Measurements from ENCODE around the gene SOCS4.
"Not testable (repeated sequence)": the region's sequence is repeated elsewhere in the genome, so short reads cannot be mapped to it uniquely, and the experiment has no call there.

Gene SOCS4

GRCh38 chr14:55052269-55052930 lies 25.4 kb downstream of the SOCS4 start:
- Histone ChIP-seq H3K9me3 (ENCODE audit: control insufficient read depth, insufficient read depth, low read length) (no peaks in the 10 kb centered on the region), H3K4me1 (ENCODE audit: control insufficient read depth, insufficient read depth, low read length) (peaks cover 7% of the 10 kb centered on the region), H3K27me3 (ENCODE audit: control insufficient read depth, insufficient read depth, low read length) (no peaks in the 10 kb centered on the region), H3K4me3 (ENCODE audit: low read depth, low read length) (peak overlapping the region; percentile 99), H3K36me3 (ENCODE audit: control insufficient read depth, insufficient read depth, low read length) (peaks cover 3% of the 10 kb centered on the region), H3K9ac (ENCODE audit: low read depth, low read length) (peak overlapping the region; percentile 98)

GRCh38 chr14:55053018-55053417 lies 26.0 kb downstream of the SOCS4 start:
- Histone ChIP-seq H3K9ac (ENCODE audit: low read depth, low read length) (no peak overlapping the region), H3K4me3 (ENCODE audit: low read depth, low read length) (peak overlapping the region; percentile 99), H3K4me1 (ENCODE audit: control insufficient read depth, insufficient read depth, low read length) (peaks cover 7% of the 10 kb centered on the region), H3K27me3 (ENCODE audit: control insufficient read depth, insufficient read depth, low read length) (no peaks in the 10 kb centered on the region), H3K9me3 (ENCODE audit: control insufficient read depth, insufficient read depth, low read length) (no peaks in the 10 kb centered on the region), H3K36me3 (ENCODE audit: control insufficient read depth, insufficient read depth, low read length) (peaks cover 3% of the 10 kb centered on the region)

GRCh38 chr14:55053500-55053899 lies 26.5 kb downstream of the SOCS4 start:
- H3K36me3 ChIP-seq (ENCODE audit: control insufficient read depth, insufficient read depth, low read length): peaks cover 3% of the 10 kb centered on the region
- H3K9ac ChIP-seq (ENCODE audit: low read depth, low read length): no peak overlapping the region

GRCh38 chr14:55054098-55054497 lies 27.1 kb downstream of the SOCS4 start:
- no peaks in the 10 kb centered on the region for H3K27me3 ChIP-seq (ENCODE audit: control insufficient read depth, insufficient read depth, low read length)
- H3K9me3 ChIP-seq (ENCODE audit: control insufficient read depth, insufficient read depth, low read length): no peaks in the 10 kb centered on the region
- H3K9ac ChIP-seq (ENCODE audit: low read depth, low read length): no peak overlapping the region
- peaks cover 7% of the 10 kb centered on the region for H3K4me1 ChIP-seq (ENCODE audit: control insufficient read depth, insufficient read depth, low read length)
- peaks cover 3% of the 10 kb centered on the region for H3K36me3 ChIP-seq (ENCODE audit: control insufficient read depth, insufficient read depth, low read length)
- H3K4me3 ChIP-seq (ENCODE audit: low read depth, low read length): no peak overlapping the region

More at GRCh38 chr14:55053500-55053899, 26.5 kb downstream of the SOCS4 start:
- H3K4me1 ChIP-seq (ENCODE audit: control insufficient read depth, insufficient read depth, low read length): peaks cover 7% of the 10 kb centered on the region
- H3K4me3 ChIP-seq (ENCODE audit: low read depth, low read length): peak overlapping the region; percentile 99
- H3K9me3 ChIP-seq (ENCODE audit: control insufficient read depth, insufficient read depth, low read length): no peaks in the 10 kb centered on the region
- H3K27me3 ChIP-seq (ENCODE audit: control insufficient read depth, insufficient read depth, low read length): no peaks in the 10 kb centered on the region

- Histone ChIP-seq H3K9ac (ENCODE audit: low read depth, low read length) (no peak overlapping the region), H3K36me3 (ENCODE audit: control insufficient read depth, insufficient read depth, low read length) (peaks cover 4% of the 10 kb centered on the region), H3K27me3 (ENCODE audit: control insufficient read depth, insufficient read depth, low read length) (no peaks in the 10 kb centered on the region), H3K9me3 (ENCODE audit: control insufficient read depth, insufficient read depth, low read length) (no peaks in the 10 kb centered on the region), H3K4me1 (ENCODE audit: control insufficient read depth, insufficient read depth, low read length) (peaks cover 6% of the 10 kb centered on the region), H3K4me3 (ENCODE audit: low read depth, low read length) (no peak overlapping the region)
These were observed 30.9 kb downstream of the SOCS4 start for GRCh38 chr14:55057919-55058318.

- Histone ChIP-seq H3K27me3 (ENCODE audit: control insufficient read depth, insufficient read depth, low read length) (no peaks in the 10 kb centered on the region), H3K9ac (ENCODE audit: low read depth, low read length) (no peak overlapping the region), H3K4me1 (ENCODE audit: control insufficient read depth, insufficient read depth, low read length) (peaks cover under 1% of the 10 kb centered on the region), H3K36me3 (ENCODE audit: control insufficient read depth, insufficient read depth, low read length) (peaks cover 4% of the 10 kb centered on the region), H3K9me3 (ENCODE audit: control insufficient read depth, insufficient read depth, low read length) (no peaks in the 10 kb centered on the region), H3K4me3 (ENCODE audit: low read depth, low read length) (no peak overlapping the region)
These were observed 32.3 kb downstream of the SOCS4 start for GRCh38 chr14:55059333-55059732.

- Histone ChIP-seq H3K4me3 (ENCODE audit: low read depth, low read length) (no peak overlapping the region), H3K27me3 (ENCODE audit: control insufficient read depth, insufficient read depth, low read length) (no peaks in the 10 kb centered on the region), H3K9ac (ENCODE audit: low read depth, low read length) (no peak overlapping the region), H3K9me3 (ENCODE audit: control insufficient read depth, insufficient read depth, low read length) (no peaks in the 10 kb centered on the region), H3K4me1 (ENCODE audit: control insufficient read depth, insufficient read depth, low read length) (no peaks in the 10 kb centered on the region), H3K36me3 (ENCODE audit: control insufficient read depth, insufficient read depth, low read length) (peaks cover 9% of the 10 kb centered on the region)
These were observed 35.7 kb downstream of the SOCS4 start for GRCh38 chr14:55062517-55063351.

- not testable (repeated sequence) for H3K9me3 ChIP-seq (ENCODE audit: control insufficient read depth, insufficient read depth, low read length); H3K9ac ChIP-seq (ENCODE audit: low read depth, low read length); H3K27me3 ChIP-seq (ENCODE audit: control insufficient read depth, insufficient read depth, low read length); H3K4me3 ChIP-seq (ENCODE audit: low read depth, low read length); H3K36me3 ChIP-seq (ENCODE audit: control insufficient read depth, insufficient read depth, low read length); H3K4me1 ChIP-seq (ENCODE audit: control insufficient read depth, insufficient read depth, low read length)
These were observed 37.9 kb downstream of the SOCS4 start for GRCh38 chr14:55064896-55065295.

- no peak overlapping the region for H3K9ac ChIP-seq (ENCODE audit: low read depth, low read length)
- peaks cover 9% of the 10 kb centered on the region for H3K36me3 ChIP-seq (ENCODE audit: control insufficient read depth, insufficient read depth, low read length)
- H3K27me3 ChIP-seq (ENCODE audit: control insufficient read depth, insufficient read depth, low read length): no peaks in the 10 kb centered on the region
- no peaks in the 10 kb centered on the region for H3K4me1 ChIP-seq (ENCODE audit: control insufficient read depth, insufficient read depth, low read length)
- no peak overlapping the region for H3K4me3 ChIP-seq (ENCODE audit: low read depth, low read length)
- H3K9me3 ChIP-seq (ENCODE audit: control insufficient read depth, insufficient read depth, low read length): no peaks in the 10 kb centered on the region
These were observed 38.4 kb downstream of the SOCS4 start for GRCh38 chr14:55065411-55065810.

- Histone ChIP-seq H3K27me3 (ENCODE audit: control insufficient read depth, insufficient read depth, low read length) (no peaks in the 10 kb centered on the region), H3K9ac (ENCODE audit: low read depth, low read length) (no peak overlapping the region), H3K9me3 (ENCODE audit: control insufficient read depth, insufficient read depth, low read length) (no peaks in the 10 kb centered on the region), H3K36me3 (ENCODE audit: control insufficient read depth, insufficient read depth, low read length) (peaks cover 9% of the 10 kb centered on the region), H3K4me1 (ENCODE audit: control insufficient read depth, insufficient read depth, low read length) (no peaks in the 10 kb centered on the region), H3K4me3 (ENCODE audit: low read depth, low read length) (no peak overlapping the region)
These were observed 39.2 kb downstream of the SOCS4 start for GRCh38 chr14:55066223-55066622.

GRCh38 chr14:55070981-55071411 lies 44.0 kb downstream of the SOCS4 start:
- no peaks in the 10 kb centered on the region for H3K36me3 ChIP-seq (ENCODE audit: control insufficient read depth, insufficient read depth, low read length)
- H3K4me3 ChIP-seq (ENCODE audit: low read depth, low read length): no peak overlapping the region
- no peaks in the 10 kb centered on the region for H3K27me3 ChIP-seq (ENCODE audit: control insufficient read depth, insufficient read depth, low read length)
- H3K9ac ChIP-seq (ENCODE audit: low read depth, low read length): no peak overlapping the region
- no peaks in the 10 kb centered on the region for H3K4me1 ChIP-seq (ENCODE audit: control insufficient read depth, insufficient read depth, low read length)
- no peaks in the 10 kb centered on the region for H3K9me3 ChIP-seq (ENCODE audit: control insufficient read depth, insufficient read depth, low read length)
